HL-60 (cell line): ENCODE results near the gene P2RX5.
A peak's percentile ranks its signal among the peaks of the same experiment; 100 is the strongest.

Source experiments
- DNase-seq, 2 experiments: peaks; one replicate each; pipeline ENCODE4 v3.0.0-alpha.2; 2010 to 2020; ENCODE audit warnings: low read depth in 1 of 2, low spot score in 1 of 2
- H3K27ac ChIP-seq: fragments of 250-450 bp; sonication (Bioruptor Pico); replicated peaks from 2 replicates; pipeline ENCODE4 v1.5.1; 2020; ENCODE audit warnings: mild to moderate bottlenecking, moderate library complexity
- H3K27me3 ChIP-seq: fragments of 250-450 bp; sonication (Bioruptor Pico); 2 replicates; pipeline ENCODE4 v1.5.1; 2021; ENCODE audit warnings: mild to moderate bottlenecking, moderate library complexity; ENCODE audit not compliant: insufficient read depth, poor library complexity, severe bottlenecking
- H3K4me3 ChIP-seq: replicated peaks from 2 replicates; pipeline ENCODE4 v1.5.1; 2011; ENCODE audit warnings: mild to moderate bottlenecking, control low read depth, low read length; ENCODE audit not compliant: insufficient read depth
- GABPA ChIP-seq: IDR thresholded peaks from 2 replicates; pipeline ENCODE4 v1.6.1; 2012; ENCODE audit warnings: low read depth
- POLR2AphosphoS5 ChIP-seq: IDR thresholded peaks from 2 replicates; pipeline ENCODE4 v1.6.1; 2012; ENCODE audit warnings: low read depth
- SPI1 ChIP-seq: IDR thresholded peaks from 2 replicates; pipeline ENCODE4 v1.6.1; 2012; ENCODE audit warnings: low read depth, mild to moderate bottlenecking, borderline replicate concordance
- TF ChIP-seq, protein P1 (sequence below): IDR thresholded peaks from one replicate; pipeline ENCODE4 v1.5.1; 2011; ENCODE audit warnings: low read length, control low read depth, inconsistent platforms; ENCODE audit not compliant: insufficient read depth
- TF ChIP-seq, protein P2 (sequence below): IDR thresholded peaks from 2 replicates; pipeline ENCODE4 v1.6.1; 2012; ENCODE audit warnings: low read depth; ENCODE audit not compliant: insufficient replicate concordance

The P2RX5 gene

GRCh38 chr17:3695129-3695722 lies 729 bp downstream of the P2RX5 start:
- Histone ChIP-seq H3K27me3 (no peaks in the 10 kb centered on the region), H3K4me3 (peak overlapping the region; percentile 40), H3K27ac (no peak overlapping the region)
- no peak for DNase-seq
- TF ChIP-seq, protein P1, sequence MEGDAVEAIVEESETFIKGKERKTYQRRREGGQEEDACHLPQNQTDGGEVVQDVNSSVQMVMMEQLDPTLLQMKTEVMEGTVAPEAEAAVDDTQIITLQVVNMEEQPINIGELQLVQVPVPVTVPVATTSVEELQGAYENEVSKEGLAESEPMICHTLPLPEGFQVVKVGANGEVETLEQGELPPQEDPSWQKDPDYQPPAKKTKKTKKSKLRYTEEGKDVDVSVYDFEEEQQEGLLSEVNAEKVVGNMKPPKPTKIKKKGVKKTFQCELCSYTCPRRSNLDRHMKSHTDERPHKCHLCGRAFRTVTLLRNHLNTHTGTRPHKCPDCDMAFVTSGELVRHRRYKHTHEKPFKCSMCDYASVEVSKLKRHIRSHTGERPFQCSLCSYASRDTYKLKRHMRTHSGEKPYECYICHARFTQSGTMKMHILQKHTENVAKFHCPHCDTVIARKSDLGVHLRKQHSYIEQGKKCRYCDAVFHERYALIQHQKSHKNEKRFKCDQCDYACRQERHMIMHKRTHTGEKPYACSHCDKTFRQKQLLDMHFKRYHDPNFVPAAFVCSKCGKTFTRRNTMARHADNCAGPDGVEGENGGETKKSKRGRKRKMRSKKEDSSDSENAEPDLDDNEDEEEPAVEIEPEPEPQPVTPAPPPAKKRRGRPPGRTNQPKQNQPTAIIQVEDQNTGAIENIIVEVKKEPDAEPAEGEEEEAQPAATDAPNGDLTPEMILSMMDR = no peak
- TF ChIP-seq GABPA (no peak), SPI1 (no peak), POLR2AphosphoS5 (no peak)
- TF ChIP-seq, protein P2, sequence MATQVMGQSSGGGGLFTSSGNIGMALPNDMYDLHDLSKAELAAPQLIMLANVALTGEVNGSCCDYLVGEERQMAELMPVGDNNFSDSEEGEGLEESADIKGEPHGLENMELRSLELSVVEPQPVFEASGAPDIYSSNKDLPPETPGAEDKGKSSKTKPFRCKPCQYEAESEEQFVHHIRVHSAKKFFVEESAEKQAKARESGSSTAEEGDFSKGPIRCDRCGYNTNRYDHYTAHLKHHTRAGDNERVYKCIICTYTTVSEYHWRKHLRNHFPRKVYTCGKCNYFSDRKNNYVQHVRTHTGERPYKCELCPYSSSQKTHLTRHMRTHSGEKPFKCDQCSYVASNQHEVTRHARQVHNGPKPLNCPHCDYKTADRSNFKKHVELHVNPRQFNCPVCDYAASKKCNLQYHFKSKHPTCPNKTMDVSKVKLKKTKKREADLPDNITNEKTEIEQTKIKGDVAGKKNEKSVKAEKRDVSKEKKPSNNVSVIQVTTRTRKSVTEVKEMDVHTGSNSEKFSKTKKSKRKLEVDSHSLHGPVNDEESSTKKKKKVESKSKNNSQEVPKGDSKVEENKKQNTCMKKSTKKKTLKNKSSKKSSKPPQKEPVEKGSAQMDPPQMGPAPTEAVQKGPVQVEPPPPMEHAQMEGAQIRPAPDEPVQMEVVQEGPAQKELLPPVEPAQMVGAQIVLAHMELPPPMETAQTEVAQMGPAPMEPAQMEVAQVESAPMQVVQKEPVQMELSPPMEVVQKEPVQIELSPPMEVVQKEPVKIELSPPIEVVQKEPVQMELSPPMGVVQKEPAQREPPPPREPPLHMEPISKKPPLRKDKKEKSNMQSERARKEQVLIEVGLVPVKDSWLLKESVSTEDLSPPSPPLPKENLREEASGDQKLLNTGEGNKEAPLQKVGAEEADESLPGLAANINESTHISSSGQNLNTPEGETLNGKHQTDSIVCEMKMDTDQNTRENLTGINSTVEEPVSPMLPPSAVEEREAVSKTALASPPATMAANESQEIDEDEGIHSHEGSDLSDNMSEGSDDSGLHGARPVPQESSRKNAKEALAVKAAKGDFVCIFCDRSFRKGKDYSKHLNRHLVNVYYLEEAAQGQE = no peak

DNA sequence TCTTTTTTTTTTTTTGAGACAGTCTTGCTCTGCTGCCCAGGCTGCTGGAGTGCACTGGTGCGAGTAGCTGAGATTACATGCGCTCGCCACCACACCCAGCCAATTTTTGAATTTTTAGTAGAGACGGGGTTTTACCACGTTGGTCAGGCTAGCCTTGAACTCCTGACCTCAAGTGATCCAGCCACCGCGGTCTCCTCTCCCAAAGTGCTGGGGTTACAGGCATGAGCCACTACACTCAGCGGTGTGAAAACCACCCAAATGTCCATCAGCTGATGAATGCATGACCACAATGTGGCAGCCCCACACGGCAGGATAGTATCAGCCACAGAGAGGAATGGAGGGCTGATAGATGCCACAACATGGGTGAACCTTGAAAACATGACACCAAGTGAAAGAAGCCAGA lies 2.1 kb downstream of the P2RX5 start:
- TF ChIP-seq POLR2AphosphoS5 (no peak), SPI1 (no peak), GABPA (no peak)
- TF ChIP-seq, protein P1 = no peak
- TF ChIP-seq, protein P2 = no peak
- no peak overlapping the region for H3K4me3 ChIP-seq
- no peak overlapping the region for H3K27ac ChIP-seq
- DNase-seq = no peak
- H3K27me3 ChIP-seq = no peaks in the 10 kb centered on the region

GRCh38 chr17:3693141-3693540 lies 2.8 kb downstream of the P2RX5 start:
- no peaks in the 10 kb centered on the region for H3K27me3 ChIP-seq
- DNase-seq = no peak
- no peak overlapping the region for H3K4me3 ChIP-seq
- no peak overlapping the region for H3K27ac ChIP-seq
- no peak for TF ChIP-seq POLR2AphosphoS5
- TF ChIP-seq GABPA = no peak
- TF ChIP-seq, protein P2 = no peak
- no peak for TF ChIP-seq SPI1
- TF ChIP-seq, protein P1 = no peak
